ENCODE results near the gene CISD1. TPM values are rescaled to one million over a fixed set of nuclear protein-coding genes. Genes with fewer than 3 reads are reported as not detected.

The CISD1 gene
- total and polyA plus RNA-seq, 9 of the 15 experiments (the other 6 are each of a cell fraction or from before 2014, with no cell fraction given), result 35.8 to 342 (median 118) TPM

DNA sequence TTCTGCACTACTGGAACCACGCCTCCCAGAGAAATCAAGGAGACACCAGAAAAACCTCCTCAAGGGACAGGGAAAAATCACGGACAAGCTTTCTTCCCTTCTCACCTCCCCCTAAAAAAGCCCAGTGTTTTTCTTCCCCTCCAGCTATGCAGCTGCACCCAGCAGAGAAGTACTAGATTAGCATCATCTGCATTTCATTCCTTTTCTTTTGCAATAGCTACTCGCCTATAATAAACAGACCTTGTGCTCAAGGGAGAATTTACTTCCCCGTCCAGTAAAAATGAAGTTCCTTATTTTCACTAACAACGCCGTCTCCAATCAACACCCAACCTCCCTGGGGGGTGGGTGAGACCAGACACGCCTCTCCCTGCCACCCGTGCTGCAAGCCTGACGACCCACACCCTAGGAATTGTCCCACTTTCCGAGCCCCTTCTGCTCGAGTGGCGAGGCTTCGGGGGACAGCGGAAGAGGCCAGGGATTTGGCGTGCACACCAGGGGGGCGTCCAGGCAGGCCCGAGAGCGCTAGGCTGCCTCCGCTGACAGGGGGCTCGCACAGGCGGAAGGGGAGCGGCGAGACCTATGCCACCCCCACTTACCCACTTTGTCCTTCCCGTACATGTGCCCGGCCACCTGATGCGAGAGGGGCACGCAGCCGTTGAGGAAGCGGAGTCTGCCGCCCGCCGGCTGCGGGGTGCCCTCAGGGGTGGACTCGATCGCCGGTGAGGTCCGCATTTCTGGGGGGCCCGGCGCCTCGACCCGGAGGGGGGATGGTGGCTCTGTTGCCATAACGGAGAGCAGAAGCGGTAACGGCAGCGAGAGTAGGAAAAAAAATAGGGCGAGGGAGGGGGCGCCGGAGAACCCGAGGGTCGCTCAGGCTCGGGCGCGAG lies 1.9 kb upstream of the CISD1 start (continued):
- TF ChIP-seq RNF219 (CRISPR knock-in tag; IDR thresholded peaks at IDR 0.05) (no peak), SNIP1 (IDR thresholded peaks at IDR 0.05; ENCODE audit: low read depth) (no peak), STAT5B (CRISPR knock-in tag; IDR thresholded peaks at IDR 0.05) (no peak), ATF1 (CRISPR knock-in tag; IDR thresholded peaks at IDR 0.05) (no peak), ATF1 (tag; IDR thresholded peaks at IDR 0.05) (no peak), ZNF224 (CRISPR knock-in tag; IDR thresholded peaks at IDR 0.05) (no peak), ZNF263 (CRISPR knock-in tag; IDR thresholded peaks at IDR 0.05; ENCODE audit: borderline replicate concordance) (peak; percentile 52; the same call in 1 of the 2 replicates), ZNF436 (CRISPR knock-in tag; IDR thresholded peaks at IDR 0.05) (no peak), ZNF695 (CRISPR knock-in tag; IDR thresholded peaks at IDR 0.05) (no peak), DDX20 (tag; IDR thresholded peaks at IDR 0.05; ENCODE audit: low read depth) (no peak), ELK3 (CRISPR knock-in tag; IDR thresholded peaks at IDR 0.05) (no peak), U2AF2 (optimal IDR thresholded peaks at IDR 0.05; ENCODE audit: low read depth, low read length) (no peak), PCBP2 (IDR thresholded peaks at IDR 0.05; ENCODE audit: low read depth, low read length, poor library complexity, severe bottlenecking) (no peak)
- TF ChIP-seq, protein P1, sequence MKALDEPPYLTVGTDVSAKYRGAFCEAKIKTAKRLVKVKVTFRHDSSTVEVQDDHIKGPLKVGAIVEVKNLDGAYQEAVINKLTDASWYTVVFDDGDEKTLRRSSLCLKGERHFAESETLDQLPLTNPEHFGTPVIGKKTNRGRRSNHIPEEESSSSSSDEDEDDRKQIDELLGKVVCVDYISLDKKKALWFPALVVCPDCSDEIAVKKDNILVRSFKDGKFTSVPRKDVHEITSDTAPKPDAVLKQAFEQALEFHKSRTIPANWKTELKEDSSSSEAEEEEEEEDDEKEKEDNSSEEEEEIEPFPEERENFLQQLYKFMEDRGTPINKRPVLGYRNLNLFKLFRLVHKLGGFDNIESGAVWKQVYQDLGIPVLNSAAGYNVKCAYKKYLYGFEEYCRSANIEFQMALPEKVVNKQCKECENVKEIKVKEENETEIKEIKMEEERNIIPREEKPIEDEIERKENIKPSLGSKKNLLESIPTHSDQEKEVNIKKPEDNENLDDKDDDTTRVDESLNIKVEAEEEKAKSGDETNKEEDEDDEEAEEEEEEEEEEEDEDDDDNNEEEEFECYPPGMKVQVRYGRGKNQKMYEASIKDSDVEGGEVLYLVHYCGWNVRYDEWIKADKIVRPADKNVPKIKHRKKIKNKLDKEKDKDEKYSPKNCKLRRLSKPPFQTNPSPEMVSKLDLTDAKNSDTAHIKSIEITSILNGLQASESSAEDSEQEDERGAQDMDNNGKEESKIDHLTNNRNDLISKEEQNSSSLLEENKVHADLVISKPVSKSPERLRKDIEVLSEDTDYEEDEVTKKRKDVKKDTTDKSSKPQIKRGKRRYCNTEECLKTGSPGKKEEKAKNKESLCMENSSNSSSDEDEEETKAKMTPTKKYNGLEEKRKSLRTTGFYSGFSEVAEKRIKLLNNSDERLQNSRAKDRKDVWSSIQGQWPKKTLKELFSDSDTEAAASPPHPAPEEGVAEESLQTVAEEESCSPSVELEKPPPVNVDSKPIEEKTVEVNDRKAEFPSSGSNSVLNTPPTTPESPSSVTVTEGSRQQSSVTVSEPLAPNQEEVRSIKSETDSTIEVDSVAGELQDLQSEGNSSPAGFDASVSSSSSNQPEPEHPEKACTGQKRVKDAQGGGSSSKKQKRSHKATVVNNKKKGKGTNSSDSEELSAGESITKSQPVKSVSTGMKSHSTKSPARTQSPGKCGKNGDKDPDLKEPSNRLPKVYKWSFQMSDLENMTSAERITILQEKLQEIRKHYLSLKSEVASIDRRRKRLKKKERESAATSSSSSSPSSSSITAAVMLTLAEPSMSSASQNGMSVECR (CRISPR knock-in tag; IDR thresholded peaks at IDR 0.05), result peak; percentile 14
- TF ChIP-seq, protein P2, sequence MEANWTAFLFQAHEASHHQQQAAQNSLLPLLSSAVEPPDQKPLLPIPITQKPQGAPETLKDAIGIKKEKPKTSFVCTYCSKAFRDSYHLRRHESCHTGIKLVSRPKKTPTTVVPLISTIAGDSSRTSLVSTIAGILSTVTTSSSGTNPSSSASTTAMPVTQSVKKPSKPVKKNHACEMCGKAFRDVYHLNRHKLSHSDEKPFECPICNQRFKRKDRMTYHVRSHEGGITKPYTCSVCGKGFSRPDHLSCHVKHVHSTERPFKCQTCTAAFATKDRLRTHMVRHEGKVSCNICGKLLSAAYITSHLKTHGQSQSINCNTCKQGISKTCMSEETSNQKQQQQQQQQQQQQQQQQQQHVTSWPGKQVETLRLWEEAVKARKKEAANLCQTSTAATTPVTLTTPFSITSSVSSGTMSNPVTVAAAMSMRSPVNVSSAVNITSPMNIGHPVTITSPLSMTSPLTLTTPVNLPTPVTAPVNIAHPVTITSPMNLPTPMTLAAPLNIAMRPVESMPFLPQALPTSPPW (CRISPR knock-in tag; IDR thresholded peaks at IDR 0.05), result no peak; the same call in 1 of the 2 replicates
- TF ChIP-seq, protein P3, sequence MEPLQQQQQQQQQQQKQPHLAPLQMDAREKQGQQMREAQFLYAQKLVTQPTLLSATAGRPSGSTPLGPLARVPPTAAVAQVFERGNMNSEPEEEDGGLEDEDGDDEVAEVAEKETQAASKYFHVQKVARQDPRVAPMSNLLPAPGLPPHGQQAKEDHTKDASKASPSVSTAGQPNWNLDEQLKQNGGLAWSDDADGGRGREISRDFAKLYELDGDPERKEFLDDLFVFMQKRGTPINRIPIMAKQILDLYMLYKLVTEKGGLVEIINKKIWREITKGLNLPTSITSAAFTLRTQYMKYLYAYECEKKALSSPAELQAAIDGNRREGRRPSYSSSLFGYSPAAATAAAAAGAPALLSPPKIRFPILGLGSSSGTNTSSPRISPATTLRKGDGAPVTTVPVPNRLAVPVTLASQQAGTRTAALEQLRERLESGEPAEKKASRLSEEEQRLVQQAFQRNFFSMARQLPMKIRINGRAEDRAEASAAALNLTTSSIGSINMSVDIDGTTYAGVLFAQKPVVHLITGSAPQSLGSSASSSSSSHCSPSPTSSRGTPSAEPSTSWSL (CRISPR knock-in tag; IDR thresholded peaks at IDR 0.05; ENCODE audit: borderline replicate concordance), result no peak
